Measurements from ENCODE around the gene PTPRM. TPM values are rescaled to one million over a fixed set of nuclear protein-coding genes. Genes with fewer than 3 reads are reported as not detected.

Gene PTPRM
- total RNA-seq, 1 donor from 2014 or later = 131 TPM

DNA sequence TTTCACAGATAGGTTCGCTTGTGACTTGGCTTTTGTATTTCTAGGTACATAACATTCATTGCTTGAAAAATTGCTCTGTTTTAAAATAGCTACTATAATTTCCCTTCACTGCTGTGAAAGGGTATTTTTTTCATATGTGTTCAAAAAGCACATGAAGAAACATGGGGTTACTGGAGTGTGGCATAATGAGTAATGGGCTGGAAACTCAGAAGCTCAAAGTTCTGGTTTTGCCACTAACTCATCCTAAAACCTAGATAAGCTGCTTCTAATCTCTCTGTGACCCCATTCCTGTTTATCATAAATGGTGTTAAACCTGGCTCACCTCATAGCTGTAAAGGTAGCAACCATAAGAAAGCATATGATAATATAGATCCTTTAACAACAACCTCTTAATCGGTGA lies 319.3 kb downstream of the PTPRM start:
- Mint-ChIP-seq H3K4me3 (ENCODE audit: unreplicated experiment) (no peak overlapping the region), H3K36me3 (ENCODE audit: low read depth) (no peaks in the 10 kb centered on the region), H3K27ac (ENCODE audit: unreplicated experiment) (no peak overlapping the region), H3K9me3 (ENCODE audit: low read depth) (no peaks in the 10 kb centered on the region), H3K4me1 (ENCODE audit: low read depth) (peaks cover 20% of the 10 kb centered on the region), H3K27me3 (ENCODE audit: low read depth) (no peaks in the 10 kb centered on the region)
- no peak for DNase-seq (ENCODE audit: low spot score)
- TF ChIP-seq, protein P1, sequence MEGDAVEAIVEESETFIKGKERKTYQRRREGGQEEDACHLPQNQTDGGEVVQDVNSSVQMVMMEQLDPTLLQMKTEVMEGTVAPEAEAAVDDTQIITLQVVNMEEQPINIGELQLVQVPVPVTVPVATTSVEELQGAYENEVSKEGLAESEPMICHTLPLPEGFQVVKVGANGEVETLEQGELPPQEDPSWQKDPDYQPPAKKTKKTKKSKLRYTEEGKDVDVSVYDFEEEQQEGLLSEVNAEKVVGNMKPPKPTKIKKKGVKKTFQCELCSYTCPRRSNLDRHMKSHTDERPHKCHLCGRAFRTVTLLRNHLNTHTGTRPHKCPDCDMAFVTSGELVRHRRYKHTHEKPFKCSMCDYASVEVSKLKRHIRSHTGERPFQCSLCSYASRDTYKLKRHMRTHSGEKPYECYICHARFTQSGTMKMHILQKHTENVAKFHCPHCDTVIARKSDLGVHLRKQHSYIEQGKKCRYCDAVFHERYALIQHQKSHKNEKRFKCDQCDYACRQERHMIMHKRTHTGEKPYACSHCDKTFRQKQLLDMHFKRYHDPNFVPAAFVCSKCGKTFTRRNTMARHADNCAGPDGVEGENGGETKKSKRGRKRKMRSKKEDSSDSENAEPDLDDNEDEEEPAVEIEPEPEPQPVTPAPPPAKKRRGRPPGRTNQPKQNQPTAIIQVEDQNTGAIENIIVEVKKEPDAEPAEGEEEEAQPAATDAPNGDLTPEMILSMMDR (IDR thresholded peaks at IDR 0.05) = no peak

DNA sequence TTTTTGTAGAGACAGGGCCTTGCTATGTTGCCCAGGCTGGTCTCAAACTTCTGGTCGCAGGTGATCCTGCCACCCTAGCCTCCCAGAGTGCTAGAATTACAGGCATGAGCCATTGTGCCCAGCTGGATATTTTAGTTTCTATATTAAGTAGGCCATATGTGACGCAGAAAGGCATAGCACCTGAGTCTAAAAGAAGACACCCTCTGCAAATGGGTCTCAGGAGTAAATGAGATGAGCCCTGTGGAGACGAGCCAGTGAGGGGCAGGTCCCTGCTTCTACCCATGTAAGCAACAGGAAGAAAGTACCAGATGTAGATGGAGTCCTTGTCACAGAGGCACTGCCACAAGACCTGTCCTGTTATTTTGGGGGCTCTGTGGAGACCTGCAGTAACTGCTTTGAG lies 322.4 kb downstream of the PTPRM start:
- H3K36me3 Mint-ChIP-seq (ENCODE audit: low read depth) = peaks cover 5% of the 10 kb centered on the region
- no peak overlapping the region for H3K4me3 Mint-ChIP-seq (ENCODE audit: unreplicated experiment)
- H3K4me1 Mint-ChIP-seq (ENCODE audit: low read depth) = peaks cover 8% of the 10 kb centered on the region
- TF ChIP-seq, protein P1 (IDR thresholded peaks at IDR 0.05) = no peak
- DNase-seq (ENCODE audit: low spot score) = no peak
- no peak overlapping the region for H3K27ac Mint-ChIP-seq (ENCODE audit: unreplicated experiment)
- H3K9me3 Mint-ChIP-seq (ENCODE audit: low read depth) = no peaks in the 10 kb centered on the region
- H3K27me3 Mint-ChIP-seq (ENCODE audit: low read depth) = no peaks in the 10 kb centered on the region

DNA sequence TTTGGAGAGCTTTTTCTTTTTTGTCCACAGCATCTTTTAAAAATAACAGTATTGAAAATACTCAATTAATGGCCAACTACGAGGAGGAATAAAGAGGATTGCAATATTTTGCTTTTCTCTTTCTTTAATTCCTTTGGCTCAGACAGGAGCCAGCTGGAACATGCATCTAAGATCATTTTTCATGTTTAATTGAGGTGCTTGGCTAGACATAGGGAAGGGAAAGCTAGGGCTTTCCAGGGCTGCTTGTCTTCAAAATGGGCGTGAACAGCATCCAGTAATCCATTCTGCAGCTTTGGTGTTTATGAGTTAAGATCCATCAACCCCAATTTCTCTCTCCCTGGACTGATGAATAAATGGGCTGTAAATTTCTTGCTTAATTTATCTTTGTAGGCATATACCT lies 323.0 kb downstream of the PTPRM start:
- H3K4me1 Mint-ChIP-seq (ENCODE audit: low read depth) = peaks cover 5% of the 10 kb centered on the region
- TF ChIP-seq, protein P1 (IDR thresholded peaks at IDR 0.05) = no peak
- peaks cover 5% of the 10 kb centered on the region for H3K36me3 Mint-ChIP-seq (ENCODE audit: low read depth)
- H3K4me3 Mint-ChIP-seq (ENCODE audit: unreplicated experiment) = no peak overlapping the region
- H3K27ac Mint-ChIP-seq (ENCODE audit: unreplicated experiment) = no peak overlapping the region
- no peak for DNase-seq (ENCODE audit: low spot score)
- H3K9me3 Mint-ChIP-seq (ENCODE audit: low read depth) = no peaks in the 10 kb centered on the region
- no peaks in the 10 kb centered on the region for H3K27me3 Mint-ChIP-seq (ENCODE audit: low read depth)

DNA sequence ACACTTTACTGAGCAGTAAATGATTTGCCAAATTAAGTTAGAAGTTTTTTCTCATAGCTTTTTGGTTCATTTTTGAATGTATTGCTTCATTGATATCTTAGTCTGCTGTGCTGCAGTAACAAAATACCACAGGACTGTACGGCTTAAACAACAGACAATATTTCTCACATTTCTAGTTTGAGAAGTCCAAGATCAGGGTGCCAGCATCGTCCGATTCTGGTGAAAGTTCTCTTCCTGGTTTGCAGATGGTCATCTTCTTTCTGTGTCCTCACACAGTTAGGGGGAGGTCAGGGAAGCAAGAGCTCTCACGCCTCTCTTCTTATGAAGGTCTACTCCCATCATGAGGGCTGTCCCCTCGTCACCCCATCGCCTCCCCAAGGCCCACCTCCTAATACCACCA lies 325.4 kb downstream of the PTPRM start:
- no peak overlapping the region for H3K27ac Mint-ChIP-seq (ENCODE audit: unreplicated experiment)
- no peaks in the 10 kb centered on the region for H3K27me3 Mint-ChIP-seq (ENCODE audit: low read depth)
- H3K9me3 Mint-ChIP-seq (ENCODE audit: low read depth) = no peaks in the 10 kb centered on the region
- no peak overlapping the region for H3K4me3 Mint-ChIP-seq (ENCODE audit: unreplicated experiment)
- peaks cover 7% of the 10 kb centered on the region for H3K36me3 Mint-ChIP-seq (ENCODE audit: low read depth)
- peaks cover 15% of the 10 kb centered on the region for H3K4me1 Mint-ChIP-seq (ENCODE audit: low read depth)
- TF ChIP-seq, protein P1 (IDR thresholded peaks at IDR 0.05) = no peak
- DNase-seq (ENCODE audit: low spot score) = no peak

DNA sequence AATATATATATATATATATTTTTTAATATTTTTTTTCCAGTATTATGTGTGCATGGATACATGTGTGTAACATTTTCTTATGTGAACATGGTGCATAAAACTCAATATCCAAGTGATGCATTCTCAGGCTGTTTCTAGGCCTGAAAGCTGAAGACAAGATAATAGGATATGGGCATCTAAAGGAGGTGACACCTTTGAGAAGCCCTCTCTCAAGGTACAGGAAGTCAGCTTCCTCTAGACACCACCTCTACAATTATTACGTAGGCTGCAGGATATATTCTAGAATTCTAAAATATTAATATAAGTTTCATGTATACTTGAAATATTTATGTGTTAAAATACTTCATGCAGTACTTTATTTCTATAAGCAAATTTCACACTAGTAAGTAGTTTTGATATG lies 327.5 kb downstream of the PTPRM start:
- no peak overlapping the region for H3K27ac Mint-ChIP-seq (ENCODE audit: unreplicated experiment)
- no peak for DNase-seq (ENCODE audit: low spot score)
- TF ChIP-seq, protein P1 (IDR thresholded peaks at IDR 0.05) = no peak

More for the DNA sequence above, 327.5 kb downstream of the PTPRM start:
- H3K9me3 Mint-ChIP-seq (ENCODE audit: low read depth) = no peaks in the 10 kb centered on the region
- peaks cover 7% of the 10 kb centered on the region for H3K36me3 Mint-ChIP-seq (ENCODE audit: low read depth)
- peaks cover 23% of the 10 kb centered on the region for H3K4me1 Mint-ChIP-seq (ENCODE audit: low read depth)
- H3K4me3 Mint-ChIP-seq (ENCODE audit: unreplicated experiment) = no peak overlapping the region
- no peaks in the 10 kb centered on the region for H3K27me3 Mint-ChIP-seq (ENCODE audit: low read depth)
